Measurements from ENCODE around the gene GABRG3.

The GABRG3 gene

GRCh38 chr15:27498700-27499099 lies 527.7 kb downstream of the GABRG3 start:
- H3K4me3 ChIP-seq (ENCODE audit: low read depth, low read length), result no peak overlapping the region
- no peak for DNase-seq (ENCODE audit: low read depth)

GRCh38 chr15:27499191-27499590 lies 528.2 kb downstream of the GABRG3 start:
- no peak for DNase-seq (ENCODE audit: low read depth)
- H3K4me3 ChIP-seq (ENCODE audit: low read depth, low read length), result no peak overlapping the region

GRCh38 chr15:27499719-27500118 lies 528.7 kb downstream of the GABRG3 start:
- DNase-seq (ENCODE audit: low read depth), result no peak
- H3K4me3 ChIP-seq (ENCODE audit: low read depth, low read length), result no peak overlapping the region

DNA sequence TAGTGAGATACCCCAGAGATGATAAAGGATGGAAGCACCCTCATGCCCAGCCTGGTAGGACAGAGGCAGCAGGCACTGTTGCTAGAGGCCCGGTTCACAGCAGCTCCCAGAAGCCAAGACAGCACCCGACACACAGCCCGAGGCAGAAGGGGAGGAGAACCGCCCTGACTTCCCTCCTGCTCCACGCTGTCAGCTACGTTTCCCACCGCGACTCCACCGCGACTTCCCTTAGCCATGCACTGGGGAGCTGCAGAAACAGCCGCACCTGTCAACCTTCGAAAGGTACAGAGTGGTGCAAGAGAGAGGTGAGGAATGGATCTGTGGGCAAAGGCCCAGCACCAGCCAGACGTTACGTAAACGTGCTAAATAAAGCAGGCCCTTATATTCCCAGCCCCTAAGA lies 529.2 kb downstream of the GABRG3 start:
- no peak for DNase-seq (ENCODE audit: low read depth)

GRCh38 chr15:27506752-27507151 lies 535.8 kb downstream of the GABRG3 start:
- no peak overlapping the region for H3K4me3 ChIP-seq (ENCODE audit: low read depth, low read length)
- no peak for DNase-seq (ENCODE audit: low read depth)

More for the DNA sequence above, 529.2 kb downstream of the GABRG3 start:
- no peak overlapping the region for H3K4me3 ChIP-seq (ENCODE audit: low read depth, low read length)

DNA sequence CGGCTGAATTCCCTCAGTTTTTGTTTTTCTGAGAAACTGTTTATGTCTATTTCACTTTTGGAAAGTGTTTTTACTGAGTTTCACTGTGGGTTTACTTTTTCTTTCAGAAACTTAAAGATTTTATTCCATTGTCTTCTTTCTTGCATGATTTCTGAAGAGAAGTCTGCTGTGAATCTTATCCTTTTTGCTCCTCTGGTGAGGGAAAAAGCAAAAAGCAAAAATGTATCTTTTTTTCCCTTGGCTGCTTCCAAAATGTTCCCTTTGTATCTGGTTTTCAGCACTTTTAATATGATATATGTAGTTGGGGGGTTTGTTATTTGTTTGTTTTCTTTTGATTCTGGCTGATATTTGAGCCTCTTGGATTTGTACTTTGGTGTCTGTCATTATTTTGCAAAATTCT lies 538.0 kb downstream of the GABRG3 start:
- no peak overlapping the region for H3K4me3 ChIP-seq (ENCODE audit: low read depth, low read length)
- no peak for DNase-seq (ENCODE audit: low read depth)

DNA sequence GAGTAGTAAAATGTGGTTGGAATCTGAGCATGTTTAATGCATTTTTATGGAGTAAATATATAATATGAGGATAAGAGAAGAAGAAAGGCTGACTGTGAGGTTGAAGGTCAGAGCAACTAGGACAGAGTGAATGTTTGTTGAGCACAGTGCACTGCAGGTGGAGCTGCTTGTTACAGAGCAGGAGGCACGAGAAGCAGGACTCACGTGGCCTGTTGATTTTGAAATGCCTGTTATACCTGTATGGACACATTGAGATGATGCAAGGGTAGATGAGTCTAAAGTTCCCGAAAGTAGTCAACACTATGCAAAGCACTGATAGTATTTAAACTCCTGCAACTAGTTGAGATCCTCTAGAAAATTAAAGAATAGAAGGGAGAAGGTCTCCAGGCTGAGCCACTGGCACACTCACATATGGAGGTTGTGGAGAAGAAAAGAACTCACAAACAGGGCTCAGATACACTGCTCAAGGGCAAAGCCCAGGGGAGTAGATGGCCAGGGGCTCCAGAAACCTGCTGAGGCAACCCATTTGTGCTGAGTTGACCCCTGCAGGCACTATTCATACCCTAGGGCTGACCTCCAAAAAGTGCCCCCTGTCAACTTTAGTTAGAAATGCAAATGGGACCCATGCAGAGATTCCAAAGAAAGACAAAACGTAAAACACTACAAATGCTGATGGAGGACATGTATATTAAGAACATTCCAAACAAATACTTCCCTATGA lies 541.5 kb downstream of the GABRG3 start:
- no peak for DNase-seq (ENCODE audit: low read depth)
- H3K4me3 ChIP-seq (ENCODE audit: low read depth, low read length), result no peak overlapping the region

DNA sequence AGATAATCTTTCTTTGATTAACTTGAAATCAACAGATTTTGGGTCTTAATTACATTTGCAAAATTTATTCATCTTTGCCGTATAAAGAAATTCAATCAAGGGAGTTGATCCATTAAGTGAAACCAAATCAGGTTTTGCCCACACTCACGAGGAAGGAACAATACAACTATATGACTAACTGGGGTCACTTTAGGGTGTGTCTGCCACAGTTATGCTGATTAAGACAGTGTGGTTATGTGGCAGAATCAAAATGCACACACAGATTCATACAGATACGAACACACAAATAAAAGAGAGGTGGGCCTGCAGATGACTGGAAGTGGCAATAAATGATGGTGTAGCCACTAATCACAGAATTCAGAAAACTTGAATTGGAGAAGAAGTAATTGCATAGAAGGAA lies 543.5 kb downstream of the GABRG3 start:
- DNase-seq (ENCODE audit: low read depth), result no peak
- H3K4me3 ChIP-seq (ENCODE audit: low read depth, low read length), result no peak overlapping the region

DNA sequence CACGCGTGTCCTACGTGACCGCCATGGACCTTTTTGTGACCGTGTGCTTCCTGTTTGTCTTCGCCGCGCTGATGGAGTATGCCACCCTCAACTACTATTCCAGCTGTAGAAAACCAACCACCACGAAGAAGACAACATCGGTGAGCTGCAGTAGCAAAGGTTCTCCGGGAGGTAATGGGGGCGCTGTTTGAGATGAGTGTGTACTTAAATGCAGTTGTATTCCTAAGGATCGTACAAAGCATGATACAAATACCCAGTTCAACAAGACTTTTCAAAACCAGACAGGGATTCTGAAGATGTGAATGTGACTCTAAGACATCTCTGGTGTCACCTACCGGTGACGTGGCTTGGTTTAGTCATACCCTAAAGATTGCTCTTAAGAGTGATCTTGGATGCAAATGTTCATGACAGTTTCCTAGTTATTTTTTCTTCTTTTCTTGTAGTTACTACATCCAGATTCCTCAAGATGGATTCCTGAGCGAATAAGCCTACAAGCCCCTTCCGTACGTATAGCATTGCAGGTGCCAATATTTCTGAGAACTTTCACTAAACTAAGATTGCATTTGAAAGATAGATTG lies 556.6 kb downstream of the GABRG3 start:
- DNase-seq (ENCODE audit: low read depth), result no peak
- H3K4me3 ChIP-seq (ENCODE audit: low read depth, low read length), result no peak overlapping the region

DNA sequence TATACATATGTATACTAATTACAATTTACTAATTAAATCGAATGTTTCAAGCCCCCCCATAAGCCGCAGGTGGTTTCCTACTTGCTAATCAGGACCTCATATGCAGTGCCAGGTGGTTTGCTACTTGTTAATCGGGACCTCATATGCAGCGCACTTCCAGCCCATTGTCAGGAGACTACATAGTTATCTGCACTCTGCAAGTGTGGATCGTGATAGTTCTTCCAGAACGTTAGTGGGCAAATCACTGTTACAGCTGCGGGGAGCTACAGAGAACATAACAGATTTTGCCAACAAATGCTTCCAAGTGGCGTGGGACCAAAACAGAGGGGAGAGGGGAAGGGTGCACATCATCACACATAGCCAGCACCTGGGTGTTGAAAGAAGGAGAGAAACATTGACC lies 558.4 kb downstream of the GABRG3 start:
- DNase-seq (ENCODE audit: low read depth), result no peak
- H3K4me3 ChIP-seq (ENCODE audit: low read depth, low read length), result no peak overlapping the region

DNA sequence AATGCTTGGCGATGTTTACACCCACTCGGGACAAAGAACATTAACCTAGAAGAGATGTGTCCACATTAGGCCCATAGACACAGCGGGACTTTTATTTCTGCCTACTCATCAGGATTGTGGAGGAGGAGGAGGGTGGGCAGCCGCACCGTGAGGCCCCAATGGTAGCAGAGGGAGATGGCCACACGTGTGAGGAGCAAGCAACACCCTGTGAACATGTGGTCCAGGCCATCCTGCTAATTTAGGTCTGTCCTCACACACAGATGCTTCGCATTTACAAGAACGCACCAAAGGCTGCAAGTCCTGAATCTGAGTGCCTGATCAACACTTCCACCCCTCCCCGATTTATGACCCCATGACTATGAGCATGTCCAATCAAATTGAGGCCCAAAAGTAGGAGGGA lies 560.0 kb downstream of the GABRG3 start:
- DNase-seq (ENCODE audit: low read depth), result no peak
- no peak overlapping the region for H3K4me3 ChIP-seq (ENCODE audit: low read depth, low read length)

DNA sequence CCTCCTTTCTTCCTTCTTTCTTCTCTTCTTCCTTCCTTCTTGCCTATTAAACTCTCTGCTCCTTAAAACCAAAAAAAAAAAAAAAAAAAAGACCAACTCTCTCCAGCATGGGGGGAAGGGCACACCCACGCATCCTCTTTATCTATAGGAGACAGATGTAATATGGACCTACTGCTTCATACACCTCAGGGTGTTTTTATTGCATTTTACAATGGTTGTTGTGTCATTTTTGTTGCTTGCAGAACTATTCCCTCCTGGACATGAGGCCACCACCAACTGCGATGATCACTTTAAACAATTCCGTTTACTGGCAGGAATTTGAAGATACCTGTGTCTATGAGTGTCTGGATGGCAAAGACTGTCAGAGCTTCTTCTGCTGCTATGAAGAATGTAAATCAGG lies 561.4 kb downstream of the GABRG3 start:
- DNase-seq (ENCODE audit: low read depth), result no peak
- no peak overlapping the region for H3K4me3 ChIP-seq (ENCODE audit: low read depth, low read length)

DNA sequence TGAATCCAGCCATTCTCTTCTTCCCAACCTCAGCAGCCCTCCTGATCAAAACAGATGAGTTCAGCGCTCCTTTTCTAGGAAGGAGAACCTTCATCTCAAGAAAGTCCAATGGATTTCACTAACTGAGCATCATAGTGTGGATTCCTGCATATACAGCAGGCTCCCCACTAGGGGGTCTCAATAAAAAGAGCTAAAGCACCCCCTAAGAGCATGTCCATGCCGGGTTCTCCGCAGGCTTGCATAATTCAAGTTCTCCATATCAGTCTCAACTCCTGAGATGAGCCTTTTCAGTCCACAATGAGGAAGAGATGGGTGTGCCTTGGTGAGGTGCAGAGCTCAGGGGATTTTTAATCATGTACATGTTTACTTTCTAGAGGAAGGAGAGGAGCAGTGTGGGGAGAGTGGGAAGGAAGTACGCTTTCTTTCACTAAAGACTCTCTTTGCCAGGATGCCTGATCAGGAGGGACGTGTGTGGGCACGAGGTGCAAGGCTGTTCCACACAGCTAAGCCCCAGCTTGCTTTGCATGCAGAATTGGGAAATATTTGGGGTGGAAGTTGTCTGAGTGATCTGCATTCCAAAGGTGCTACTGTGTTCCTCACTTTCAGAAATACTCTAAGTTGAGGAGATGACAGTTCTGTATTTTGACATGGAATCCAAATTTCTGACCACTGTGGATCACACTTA lies 564.6 kb downstream of the GABRG3 start:
- H3K4me3 ChIP-seq (ENCODE audit: low read depth, low read length), result no peak overlapping the region
- no peak for DNase-seq (ENCODE audit: low read depth)

DNA sequence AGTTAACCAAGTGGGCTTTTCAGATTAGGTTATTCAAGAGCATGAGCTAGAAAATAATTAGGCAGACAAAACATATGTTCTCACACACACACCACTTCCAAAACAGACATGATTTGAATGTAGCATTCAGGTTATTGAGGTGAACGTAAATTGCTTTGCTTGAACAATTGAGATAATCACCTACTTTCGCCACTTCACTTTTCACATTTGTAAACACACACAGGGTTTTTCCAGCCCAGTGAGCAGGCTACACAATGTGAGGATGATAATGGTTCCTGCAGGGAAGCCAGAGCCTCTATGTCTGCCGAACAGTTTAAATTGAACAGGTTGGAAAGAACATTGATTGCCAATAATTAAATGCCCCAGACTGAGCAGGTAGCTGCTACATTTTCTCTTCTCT lies 567.3 kb downstream of the GABRG3 start:
- DNase-seq (ENCODE audit: low read depth), result no peak
- H3K4me3 ChIP-seq (ENCODE audit: low read depth, low read length), result no peak overlapping the region

- no peak for DNase-seq (ENCODE audit: low read depth)
- H3K4me3 ChIP-seq (ENCODE audit: low read depth, low read length), result no peak overlapping the region
Observed at GRCh38 chr15:27541581-27541980, 570.6 kb downstream of the GABRG3 start.

DNA sequence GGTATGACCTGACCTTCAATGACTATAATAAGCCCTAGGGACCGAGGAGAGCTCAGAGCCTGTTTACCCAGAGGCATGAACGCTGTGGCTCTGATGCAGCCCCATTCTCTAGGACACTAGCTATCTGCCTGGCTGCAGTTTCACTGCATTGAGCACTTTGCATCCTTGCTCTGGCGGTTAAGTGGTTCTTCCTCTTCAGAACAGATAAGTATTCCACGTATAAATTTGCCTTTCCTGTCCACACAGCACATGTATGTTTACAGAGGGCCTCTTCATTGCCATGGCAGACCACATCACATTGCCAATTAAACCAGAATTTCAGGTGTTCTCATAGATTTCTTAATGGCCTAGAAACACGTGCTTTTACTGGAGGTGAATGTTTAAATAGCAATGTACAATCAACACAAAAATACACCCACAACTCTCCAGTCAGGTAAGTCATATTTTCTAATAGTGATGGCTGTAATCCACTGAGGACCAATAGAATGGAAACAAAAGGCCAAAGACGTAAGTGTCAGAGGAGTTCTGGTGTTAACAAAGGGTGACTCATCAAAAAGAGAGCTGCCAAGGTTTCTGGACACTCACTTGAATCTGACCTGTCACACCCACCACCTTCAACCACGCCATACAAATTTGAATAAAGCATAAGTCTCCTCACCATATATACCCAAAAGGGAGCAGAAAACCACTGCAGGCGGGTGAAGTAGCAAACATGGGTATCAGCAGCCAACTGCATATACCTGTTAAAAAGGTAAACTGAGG lies 574.7 kb downstream of the GABRG3 start:
- no peak overlapping the region for H3K4me3 ChIP-seq (ENCODE audit: low read depth, low read length)
- no peak for DNase-seq (ENCODE audit: low read depth)

GRCh38 chr15:27549746-27550145 lies 578.8 kb downstream of the GABRG3 start:
- no peak overlapping the region for H3K4me3 ChIP-seq (ENCODE audit: low read depth, low read length)
- DNase-seq (ENCODE audit: low read depth), result no peak

- DNase-seq (ENCODE audit: low read depth), result no peak
- no peak overlapping the region for H3K4me3 ChIP-seq (ENCODE audit: low read depth, low read length)
Observed at GRCh38 chr15:27550635-27551034, 579.7 kb downstream of the GABRG3 start.

DNA sequence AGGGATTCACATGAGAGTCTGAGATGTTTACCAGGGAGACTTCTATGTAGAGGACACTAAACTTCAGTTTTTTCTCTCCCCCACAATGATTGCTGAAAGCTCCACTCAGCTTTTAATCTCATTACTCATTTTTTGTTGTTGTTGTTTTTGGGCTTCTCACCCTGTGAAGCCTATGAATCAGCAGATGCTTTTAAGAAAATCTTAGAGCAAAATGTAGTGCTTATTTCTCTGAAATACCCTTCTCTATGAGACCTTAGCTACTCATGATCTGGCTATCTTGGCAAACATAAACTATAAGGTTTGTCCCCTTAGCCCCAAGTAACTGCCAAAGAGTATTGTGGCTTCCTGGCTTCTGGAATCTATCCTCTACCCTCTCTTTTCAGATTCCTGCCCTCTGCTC lies 590.8 kb downstream of the GABRG3 start:
- DNase-seq (ENCODE audit: low read depth), result peak; percentile 36

DNA sequence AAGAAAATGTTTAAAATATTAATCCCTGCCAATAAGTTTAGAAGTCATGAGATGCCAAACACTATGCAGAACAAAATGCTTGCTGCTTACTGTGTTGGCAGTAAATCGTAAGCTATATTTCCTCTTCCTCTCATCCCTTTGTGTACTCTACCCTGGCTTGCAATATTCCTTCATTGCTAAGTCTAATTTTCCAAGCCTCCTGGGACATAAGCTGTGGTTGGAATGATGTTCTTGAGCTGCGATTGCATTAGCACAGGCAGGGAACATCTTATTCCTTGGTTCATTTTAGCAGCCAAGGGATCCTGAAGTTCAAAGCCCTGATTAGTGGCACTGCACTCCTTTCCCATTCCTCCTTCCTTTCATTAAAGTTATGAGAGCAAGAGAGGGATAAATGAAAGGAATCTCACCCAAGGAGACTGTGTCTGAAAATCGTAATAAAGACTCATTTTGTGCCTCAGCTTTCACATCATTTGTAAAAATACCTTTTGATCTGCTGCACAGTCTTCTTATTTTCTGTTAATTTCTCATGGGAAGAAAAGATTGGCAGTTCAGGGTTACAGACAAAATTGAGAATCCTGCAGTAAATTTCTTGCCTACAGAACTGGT lies 592.9 kb downstream of the GABRG3 start:
- DNase-seq (ENCODE audit: low read depth), result peak; percentile 69
- no peak overlapping the region for H3K4me3 ChIP-seq (ENCODE audit: low read depth, low read length)

More for the DNA sequence above, 590.8 kb downstream of the GABRG3 start:
- H3K4me3 ChIP-seq (ENCODE audit: low read depth, low read length), result no peak overlapping the region

All from skeletal muscle cell (primary cell).